ENCODE measurements around the gene TMEM50A. TPM values are rescaled to one million over a fixed set of nuclear protein-coding genes. Genes with fewer than 3 reads are reported as not detected.
"Not testable (repeated sequence)": the region's sequence is repeated elsewhere in the genome, so short reads cannot be mapped to it uniquely, and the experiment has no call there.

TMEM50A gene
- total RNA-seq, 2 donors from 2014 or later, result 73.1 to 125 TPM

DNA sequence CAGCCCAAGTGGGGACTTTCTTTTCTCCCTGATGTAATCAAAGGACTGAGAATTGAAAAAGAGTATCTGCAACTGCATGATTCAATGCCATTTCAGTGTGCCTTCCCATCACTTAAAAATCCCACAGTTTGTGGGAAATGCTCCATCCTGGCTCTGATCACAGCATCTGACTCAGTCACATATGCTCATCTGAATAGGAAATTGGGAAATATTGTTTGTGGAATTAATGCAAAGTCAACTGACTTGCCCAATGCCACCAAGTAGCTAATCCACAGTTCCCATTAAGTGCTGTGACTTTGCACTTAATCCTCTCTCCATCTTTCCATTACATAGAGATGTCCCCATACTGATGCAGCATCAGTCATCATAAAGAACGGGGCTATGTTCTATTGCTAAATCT, 45.0 kb downstream of the TMEM50A start:
- H3K4me3 Mint-ChIP-seq; H3K9me3 Mint-ChIP-seq; DNase-seq (ENCODE audit: low spot score); H3K4me1 Mint-ChIP-seq (ENCODE audit: low read depth in 2 of 2); H3K27ac Mint-ChIP-seq; H3K27me3 Mint-ChIP-seq; ATAC-seq; H3K36me3 Mint-ChIP-seq: not testable (repeated sequence)

GRCh38 chr1:25383875-25384274, 45.7 kb downstream of the TMEM50A start:
- not testable (repeated sequence) for H3K9me3 Mint-ChIP-seq; DNase-seq (ENCODE audit: low spot score); H3K27ac Mint-ChIP-seq; H3K27me3 Mint-ChIP-seq; H3K4me1 Mint-ChIP-seq (ENCODE audit: low read depth in 2 of 2); H3K36me3 Mint-ChIP-seq; ATAC-seq; H3K4me3 Mint-ChIP-seq

DNA sequence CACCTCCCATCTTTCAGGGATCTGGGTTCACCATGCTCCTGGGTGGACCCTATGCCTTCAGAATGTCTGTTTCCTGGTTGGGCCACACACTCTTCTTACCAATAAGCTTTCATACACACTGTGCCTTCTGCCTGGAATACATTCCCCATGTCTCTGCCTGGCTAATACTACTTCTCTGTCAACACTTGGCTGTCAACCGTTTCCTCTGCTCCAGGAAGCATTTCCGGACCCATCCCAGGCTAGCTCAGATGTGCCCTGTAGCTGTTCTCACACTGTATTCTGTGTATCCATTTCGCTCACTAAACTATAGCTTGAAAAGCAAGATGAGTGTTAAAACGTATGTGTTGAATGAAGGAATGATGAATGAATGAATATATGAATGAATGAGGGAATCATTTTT, 49.0 kb downstream of the TMEM50A start:
- H3K27ac Mint-ChIP-seq; H3K9me3 Mint-ChIP-seq; H3K4me1 Mint-ChIP-seq (ENCODE audit: low read depth in 2 of 2); H3K27me3 Mint-ChIP-seq; H3K4me3 Mint-ChIP-seq; H3K36me3 Mint-ChIP-seq; DNase-seq (ENCODE audit: low spot score); ATAC-seq: not testable (repeated sequence)

DNA sequence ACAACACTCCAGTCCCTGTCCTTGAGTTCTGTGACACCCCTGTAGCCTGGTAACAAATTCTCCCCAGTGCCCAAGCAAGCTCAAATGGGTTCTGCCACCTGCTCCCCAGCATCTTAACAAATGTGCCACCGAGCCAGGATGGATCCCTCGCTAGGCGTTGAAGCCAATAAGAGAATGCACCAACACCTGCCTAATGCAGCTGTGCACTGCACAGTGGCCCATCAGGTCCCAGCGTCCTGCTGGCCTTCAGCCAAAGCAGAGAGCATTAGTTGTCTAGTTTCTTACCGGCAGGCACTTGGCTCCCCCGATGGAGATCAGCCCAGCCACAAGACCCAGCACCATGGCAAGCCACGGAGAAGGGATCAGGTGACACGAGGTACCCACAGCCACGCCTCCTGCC, 50.6 kb downstream of the TMEM50A start:
- not testable (repeated sequence) for H3K27ac Mint-ChIP-seq; H3K9me3 Mint-ChIP-seq; H3K4me3 Mint-ChIP-seq; H3K36me3 Mint-ChIP-seq; ATAC-seq; H3K4me1 Mint-ChIP-seq (ENCODE audit: low read depth in 2 of 2); DNase-seq (ENCODE audit: low spot score); H3K27me3 Mint-ChIP-seq

- DNase-seq (ENCODE audit: low spot score); H3K4me3 Mint-ChIP-seq; H3K9me3 Mint-ChIP-seq; H3K27ac Mint-ChIP-seq; H3K36me3 Mint-ChIP-seq; H3K27me3 Mint-ChIP-seq; ATAC-seq; H3K4me1 Mint-ChIP-seq (ENCODE audit: low read depth in 2 of 2): not testable (repeated sequence)
These were observed 51.6 kb downstream of the TMEM50A start for GRCh38 chr1:25389721-25390120.

DNA sequence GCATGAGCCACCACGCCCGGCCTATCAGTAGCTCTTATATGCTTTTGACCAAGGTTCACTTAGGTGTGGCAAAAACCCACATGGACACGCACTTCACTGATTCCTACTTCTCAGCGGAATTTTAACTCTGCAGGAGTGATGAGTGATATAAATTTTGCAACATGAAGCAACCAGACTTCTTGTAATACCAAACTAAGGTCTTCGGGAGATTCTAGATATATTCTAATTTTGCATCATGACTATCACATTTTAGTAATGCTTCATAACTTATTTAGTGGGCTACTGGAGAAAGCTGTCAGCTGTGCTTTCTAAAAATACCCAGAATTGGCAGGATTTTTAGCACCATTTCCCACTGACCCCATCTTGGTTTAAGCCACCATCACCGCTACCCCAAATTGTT, 54.7 kb downstream of the TMEM50A start:
- Mint-ChIP-seq H3K27ac (no peak overlapping the region), H3K9me3 (no peaks in the 10 kb centered on the region), H3K36me3 (no peaks in the 10 kb centered on the region), H3K27me3 (peaks cover 12% of the 10 kb centered on the region in 2 donors), H3K4me1 (ENCODE audit: low read depth in 2 of 2) (no peaks in the 10 kb centered on the region), H3K4me3 (no peak overlapping the region)
- DNase-seq (ENCODE audit: low spot score) (no peak), ATAC-seq (no peak)

DNA sequence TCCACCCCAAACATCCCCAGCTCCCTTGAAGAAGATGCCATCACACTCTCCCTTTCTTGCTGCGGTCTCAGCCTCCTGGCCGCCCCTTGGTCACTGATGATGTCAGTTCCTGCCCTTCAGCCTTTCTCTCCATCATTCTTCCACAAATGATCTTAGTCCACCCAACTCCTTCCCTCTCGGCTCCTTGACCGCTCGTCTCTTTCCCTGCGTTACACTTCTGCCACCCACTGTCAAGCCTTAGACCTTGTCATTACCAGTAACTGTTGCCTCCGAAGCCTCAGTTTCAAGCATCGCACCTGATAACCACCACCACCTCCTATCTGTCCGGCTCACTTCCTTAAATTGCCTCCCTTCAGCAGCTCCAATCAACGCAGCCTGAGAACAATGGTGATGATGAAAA, 59.4 kb downstream of the TMEM50A start:
- not testable (repeated sequence) for ATAC-seq; H3K4me3 Mint-ChIP-seq; H3K27ac Mint-ChIP-seq; DNase-seq (ENCODE audit: low spot score); H3K4me1 Mint-ChIP-seq (ENCODE audit: low read depth in 2 of 2); H3K9me3 Mint-ChIP-seq; H3K36me3 Mint-ChIP-seq
- peaks cover 23 to 33% of the 10 kb centered on the region in 2 donors for H3K27me3 Mint-ChIP-seq

- not testable (repeated sequence) for H3K4me3 Mint-ChIP-seq; H3K36me3 Mint-ChIP-seq; H3K4me1 Mint-ChIP-seq (ENCODE audit: low read depth in 2 of 2); DNase-seq (ENCODE audit: low spot score); H3K9me3 Mint-ChIP-seq; ATAC-seq; H3K27ac Mint-ChIP-seq
- H3K27me3 Mint-ChIP-seq, result peaks cover 25 to 38% of the 10 kb centered on the region in 2 donors
These were observed 59.9 kb downstream of the TMEM50A start for GRCh38 chr1:25398079-25398478.

- not testable (repeated sequence) for DNase-seq (ENCODE audit: low spot score); H3K4me1 Mint-ChIP-seq (ENCODE audit: low read depth in 2 of 2); H3K9me3 Mint-ChIP-seq; H3K27ac Mint-ChIP-seq; H3K36me3 Mint-ChIP-seq; H3K4me3 Mint-ChIP-seq
- peaks cover 17 to 26% of the 10 kb centered on the region in 2 donors for H3K27me3 Mint-ChIP-seq
- ATAC-seq, result peak; percentile 72
These were observed 65.0 kb downstream of the TMEM50A start for GRCh38 chr1:25402947-25403803.

GRCh38 chr1:25405731-25406305, 67.7 kb downstream of the TMEM50A start:
- peaks cover 10 to 18% of the 10 kb centered on the region in 2 donors for H3K27me3 Mint-ChIP-seq
- H3K36me3 Mint-ChIP-seq; DNase-seq (ENCODE audit: low spot score); H3K4me3 Mint-ChIP-seq; H3K27ac Mint-ChIP-seq; H3K4me1 Mint-ChIP-seq (ENCODE audit: low read depth in 2 of 2); H3K9me3 Mint-ChIP-seq: not testable (repeated sequence)
- ATAC-seq, result peak; percentile 25 to 36

- H3K4me3 Mint-ChIP-seq, result not testable (repeated sequence)
These were observed 71.7 kb downstream of the TMEM50A start for GRCh38 chr1:25409641-25410427.

More at GRCh38 chr1:25409641-25410427, 71.7 kb downstream of the TMEM50A start:
- not testable (repeated sequence) for DNase-seq (ENCODE audit: low spot score); H3K9me3 Mint-ChIP-seq; H3K4me1 Mint-ChIP-seq (ENCODE audit: low read depth in 2 of 2); H3K27ac Mint-ChIP-seq; H3K36me3 Mint-ChIP-seq; H3K27me3 Mint-ChIP-seq; ATAC-seq

Measured in natural killer cell treated with Interleukin-12 subunit alpha and Interleukin-12 subunit beta and Interleukin-15 and Interleukin-18, amount 100 ng/mL, for 72 hours (primary cell).